GM12865 (cell line): ENCODE measurements around the gene MCC.

Experiments used
- DNase-seq: peaks from one replicate; pipeline ENCODE4 v3.0.0; 2010; ENCODE audit warnings: low read depth
- H3K4me3 ChIP-seq: 2 replicates; pipeline ENCODE4 v1.5.1; 2011; ENCODE audit warnings: mild to moderate bottlenecking, low read depth, low read length, control low read depth
- CTCF ChIP-seq: IDR thresholded peaks from 2 replicates; pipeline ENCODE4 v1.5.1; 2011; ENCODE audit warnings: low read length, control low read depth, low read depth, inconsistent platforms; ENCODE audit not compliant: insufficient read depth; ENCODE audit errors: missing control alignments

MCC gene

GRCh38 chr5:113114559-113114958, 373.7 kb downstream of the MCC start:
- no peak for DNase-seq

GRCh38 chr5:113112435-113112834, 375.8 kb downstream of the MCC start:
- TF ChIP-seq CTCF = no peak
- no peak for DNase-seq

More at GRCh38 chr5:113114559-113114958, 373.7 kb downstream of the MCC start:
- TF ChIP-seq CTCF = no peak
- no peak overlapping the region for H3K4me3 ChIP-seq

GRCh38 chr5:113110117-113110516, 378.1 kb downstream of the MCC start:
- no peak for DNase-seq
- no peak overlapping the region for H3K4me3 ChIP-seq
- no peak for TF ChIP-seq CTCF

More at GRCh38 chr5:113112435-113112834, 375.8 kb downstream of the MCC start:
- no peak overlapping the region for H3K4me3 ChIP-seq

- no peak for TF ChIP-seq CTCF
- no peak overlapping the region for H3K4me3 ChIP-seq
- DNase-seq = no peak
These were observed 378.9 kb downstream of the MCC start for GRCh38 chr5:113109344-113109743.

- no peak for DNase-seq
- TF ChIP-seq CTCF = no peak
- no peak overlapping the region for H3K4me3 ChIP-seq
These were observed 379.8 kb downstream of the MCC start for GRCh38 chr5:113108485-113108884.

GRCh38 chr5:113106821-113107220, 381.4 kb downstream of the MCC start:
- no peak overlapping the region for H3K4me3 ChIP-seq
- no peak for DNase-seq
- TF ChIP-seq CTCF = no peak

- no peak for TF ChIP-seq CTCF
- H3K4me3 ChIP-seq = no peak overlapping the region
These were observed 382.5 kb downstream of the MCC start for GRCh38 chr5:113105693-113106280.

More at GRCh38 chr5:113105693-113106280, 382.5 kb downstream of the MCC start:
- DNase-seq = no peak
